HG03558 (cell line): Measurements from ENCODE around the gene FGFRL1.
"Not testable (repeated sequence)": the region's sequence is repeated elsewhere in the genome, so short reads cannot be mapped to it uniquely, and the experiment has no call there.

ENCODE experiments used
- ATAC-seq: cut with Tn5 transposase; IDR thresholded peaks from one replicate; pipeline ENCODE4 v1.9.1; 2021; ENCODE audit warnings: moderate number of reproducible peaks; ENCODE audit not compliant: unreplicated experiment; ENCODE audit errors: extremely low read depth

FGFRL1 gene

GRCh38 chr4:1033840-1034551 is 22.6 kb downstream of the FGFRL1 start:
- no peak for ATAC-seq

GRCh38 chr4:1035510-1035909 is 24.1 kb downstream of the FGFRL1 start:
- ATAC-seq: no peak

DNA sequence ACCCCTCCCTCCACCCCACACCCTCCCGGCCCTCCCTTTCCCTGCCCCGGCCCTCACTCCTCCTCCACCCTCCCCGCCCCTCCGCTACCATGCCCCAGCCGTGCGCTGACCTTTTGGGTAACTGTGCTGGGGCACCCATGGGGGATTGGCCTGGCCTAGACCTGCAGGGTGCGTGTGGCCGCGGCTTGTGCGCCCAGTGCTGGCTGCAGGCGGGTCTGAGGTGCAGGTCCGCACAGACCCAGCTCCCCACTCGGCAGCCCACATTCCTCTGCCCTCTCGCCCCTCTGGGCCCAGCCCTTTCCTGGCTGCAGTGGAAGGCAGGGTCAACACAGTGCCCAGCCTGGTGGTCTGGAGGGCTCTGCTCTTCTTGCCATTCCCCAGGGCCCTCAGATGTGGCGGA is 24.7 kb downstream of the FGFRL1 start:
- ATAC-seq: no peak

DNA sequence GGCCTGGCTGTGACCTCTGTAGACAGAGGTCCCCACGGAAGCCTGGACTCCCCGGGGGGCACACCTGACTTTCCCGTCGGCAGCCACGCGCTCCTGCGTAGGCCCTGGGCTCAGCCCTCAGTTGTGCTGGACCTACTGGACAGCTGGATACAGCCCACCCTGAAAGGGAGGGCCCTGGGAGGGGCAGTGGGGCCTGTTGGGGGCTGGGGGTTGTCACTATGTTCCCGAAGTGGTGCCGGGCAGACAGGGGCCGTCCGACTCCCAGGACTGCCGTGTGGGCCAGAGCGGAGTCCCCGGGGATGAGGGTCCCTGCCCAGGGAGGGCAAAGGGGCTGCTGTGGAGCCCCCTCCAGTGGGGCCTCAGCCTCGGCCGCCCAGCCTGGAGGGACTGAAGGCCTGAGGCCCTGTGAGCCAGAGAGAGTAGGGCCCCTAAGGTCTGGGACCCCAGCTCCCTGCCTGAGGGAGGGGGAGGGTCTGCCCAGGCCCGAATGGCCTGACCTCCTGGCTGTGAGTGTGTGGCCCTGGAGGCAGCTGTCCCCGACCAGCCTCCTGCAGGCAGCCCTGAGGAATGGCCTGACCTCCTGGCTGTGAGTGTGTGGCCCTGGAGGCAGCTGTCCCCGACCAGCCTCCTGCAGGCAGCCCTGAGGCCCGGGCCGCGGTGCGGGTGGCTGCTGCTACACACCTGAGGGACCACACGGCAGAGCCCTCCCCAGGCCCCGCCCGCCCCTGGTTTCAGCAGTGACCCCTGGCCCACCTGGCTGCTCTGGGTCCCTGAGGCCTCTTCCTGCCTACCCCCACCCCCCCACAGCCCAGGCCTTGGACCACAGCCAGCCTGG is 25.8 kb downstream of the FGFRL1 start:
- ATAC-seq: no peak

DNA sequence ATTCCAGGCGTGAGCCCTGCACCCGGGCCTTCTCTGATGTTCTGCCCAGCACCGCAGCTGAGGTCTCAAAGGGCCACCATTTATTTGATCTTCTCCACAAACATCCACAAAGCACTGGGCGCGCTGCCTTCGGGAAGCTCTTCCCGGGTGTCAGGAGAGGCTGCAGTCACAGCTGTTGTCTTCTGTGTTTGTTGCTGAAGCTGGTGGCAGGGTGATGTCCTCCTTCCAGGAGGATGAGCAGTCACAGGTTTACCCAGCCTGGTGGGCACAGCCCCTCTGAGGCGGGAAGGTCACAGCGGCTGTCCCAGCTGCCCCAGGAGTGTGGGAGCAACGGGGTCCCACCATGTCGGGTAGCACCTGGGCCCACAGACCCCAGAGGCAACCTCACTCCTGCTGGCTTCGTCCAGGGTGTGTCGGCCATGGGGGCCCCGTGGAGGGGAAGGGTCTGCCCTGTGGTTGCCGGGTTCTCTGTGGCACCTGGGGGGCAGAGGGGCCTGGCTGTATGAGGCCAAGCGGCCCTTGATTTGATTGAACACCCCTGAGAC is 27.6 kb downstream of the FGFRL1 start:
- no peak for ATAC-seq

DNA sequence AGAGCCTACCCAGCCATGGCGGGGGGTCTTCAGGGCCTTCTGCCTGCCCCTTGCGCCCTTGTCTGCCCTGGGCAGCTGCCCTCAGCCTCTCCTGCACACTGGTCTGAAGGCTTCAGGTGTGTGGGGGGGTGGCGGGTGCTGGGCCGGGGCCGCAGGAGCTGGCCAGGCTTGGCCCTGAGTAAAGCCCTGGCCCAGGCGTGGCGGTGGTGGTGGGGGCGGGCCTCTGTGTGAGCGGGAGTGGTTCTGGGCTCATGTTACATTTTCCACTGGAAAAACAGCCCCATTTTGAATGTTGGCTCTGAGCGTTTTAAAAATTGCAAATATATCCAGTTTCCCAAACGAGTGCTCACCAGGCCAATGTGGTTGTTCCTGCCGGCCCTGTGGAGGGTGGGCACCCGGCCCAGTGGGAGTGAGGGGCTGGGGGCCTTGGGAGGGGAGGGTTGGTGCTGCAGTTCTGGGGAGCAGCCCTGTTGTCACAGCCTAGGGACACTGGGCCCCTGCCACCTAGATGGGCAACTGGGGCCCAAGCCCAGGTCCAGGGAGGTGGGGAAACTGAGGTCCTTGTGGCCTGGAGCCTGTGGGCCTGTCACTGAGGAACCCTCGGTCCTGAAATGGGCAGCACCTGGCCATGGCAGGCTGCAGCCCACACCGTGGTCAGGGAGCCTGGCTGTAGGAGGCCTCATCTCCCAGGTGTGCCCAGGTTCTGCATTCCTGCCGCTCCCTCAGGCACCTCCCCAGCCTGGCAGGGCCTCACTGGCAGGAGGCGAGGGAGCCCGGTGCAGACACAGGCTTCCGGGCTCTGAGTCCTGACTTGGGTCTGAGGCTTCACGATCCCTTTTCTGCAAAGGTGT is 28.3 kb downstream of the FGFRL1 start:
- ATAC-seq: no peak

DNA sequence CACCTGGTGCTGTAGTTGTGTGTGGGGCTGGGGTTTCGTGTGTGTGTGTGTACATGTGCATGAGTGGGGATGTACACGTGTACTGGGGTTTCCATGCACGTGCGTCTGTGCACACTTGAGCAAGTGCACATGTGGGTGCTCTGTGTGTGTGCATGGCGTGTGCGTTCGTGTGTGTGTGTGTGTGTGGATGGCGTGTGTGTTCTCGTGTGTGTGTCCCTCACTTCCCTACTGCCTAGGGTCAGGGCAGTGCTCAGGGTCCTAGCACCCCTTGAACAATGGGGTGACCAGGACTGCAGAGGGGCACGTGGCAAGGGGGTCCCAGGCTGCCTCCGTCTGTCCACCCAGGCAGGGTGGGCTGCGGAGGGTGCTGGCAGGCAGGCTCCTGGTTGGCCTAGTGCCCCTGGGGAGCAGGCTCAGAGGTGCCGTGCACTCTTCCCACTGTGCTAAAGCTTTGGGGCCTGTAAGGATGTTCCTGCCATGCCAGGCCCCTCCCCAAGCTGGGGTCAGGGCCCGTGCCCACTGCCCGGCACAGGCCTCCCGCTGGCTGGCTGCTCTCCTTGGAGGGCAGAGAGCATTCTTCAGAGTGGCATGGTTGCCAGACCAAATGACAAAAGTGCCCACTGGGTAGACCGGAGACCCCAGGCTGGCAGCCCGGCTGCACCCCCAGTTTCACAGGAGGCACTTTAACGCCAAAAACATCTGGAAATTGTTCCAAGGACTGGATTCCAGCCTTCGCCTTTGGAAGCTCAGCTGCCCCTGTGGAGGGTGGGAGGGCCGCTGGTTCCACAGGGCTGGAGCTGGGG is 29.1 kb downstream of the FGFRL1 start:
- no peak for ATAC-seq

- ATAC-seq: no peak
Measured at GRCh38 chr4:1041147-1041935, 29.9 kb downstream of the FGFRL1 start.

DNA sequence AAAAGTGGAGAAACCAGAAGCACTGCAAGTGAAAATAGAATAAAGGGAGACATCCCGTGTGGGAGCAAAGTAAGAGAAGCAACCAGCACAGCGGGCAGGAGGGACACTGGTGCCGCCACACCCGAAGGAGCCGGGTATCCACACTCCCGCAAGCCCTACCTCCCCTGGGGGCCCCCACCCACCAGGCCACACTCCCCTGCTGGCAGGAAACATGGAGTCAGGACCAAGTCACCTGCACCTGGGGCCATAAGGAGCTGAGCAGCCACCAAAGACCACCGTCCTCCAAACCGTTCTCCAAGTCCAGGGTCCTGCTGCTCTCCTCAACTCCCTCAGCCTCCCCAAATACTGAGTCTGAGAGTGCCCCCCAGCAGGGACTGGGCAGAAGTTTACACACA is 30.5 kb downstream of the FGFRL1 start:
- no peak for ATAC-seq

- no peak for ATAC-seq
Measured at GRCh38 chr4:1042352-1043055, 31.1 kb downstream of the FGFRL1 start.

GRCh38 chr4:1043162-1043561 is 31.7 kb downstream of the FGFRL1 start:
- ATAC-seq: no peak

DNA sequence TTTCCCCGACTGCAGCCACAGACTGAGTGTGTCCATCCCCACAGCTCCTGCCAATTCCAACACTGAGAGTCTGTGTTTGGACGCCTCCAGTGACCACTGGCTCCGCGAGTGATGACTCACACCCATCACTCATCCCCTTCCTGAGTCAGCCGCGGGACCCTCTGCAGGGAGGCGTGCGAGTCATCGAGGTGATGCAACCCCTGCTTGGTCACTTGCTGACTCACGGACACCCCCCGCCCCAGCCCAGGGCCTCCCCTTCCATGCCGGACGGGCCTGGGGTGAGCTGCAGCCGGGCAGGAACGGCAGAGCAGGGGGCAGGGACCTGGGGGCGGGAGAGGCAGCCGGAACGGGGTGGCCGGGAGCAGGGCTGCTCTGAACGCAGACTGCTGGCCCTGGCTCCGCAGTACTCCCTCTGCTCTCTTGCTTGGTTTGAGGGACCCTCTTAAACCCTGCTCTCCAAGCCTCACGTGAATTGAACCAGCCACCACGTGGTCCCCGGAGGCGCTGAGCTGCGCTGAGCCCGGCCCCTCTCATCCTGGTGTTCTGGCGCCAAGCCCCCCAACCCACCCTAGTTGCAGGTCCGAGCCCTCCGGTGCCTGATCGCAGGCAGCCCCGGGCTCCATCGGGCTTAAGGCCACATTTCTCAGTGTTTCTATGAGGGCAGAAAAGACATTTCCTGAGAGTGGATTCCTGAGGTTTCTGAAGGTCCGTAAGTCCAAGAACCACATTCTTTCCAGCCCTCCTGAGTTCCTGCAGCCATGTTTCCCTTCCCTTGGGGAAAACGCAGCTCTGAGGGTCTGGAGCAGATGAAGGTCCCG is 32.4 kb downstream of the FGFRL1 start:
- no peak for ATAC-seq

DNA sequence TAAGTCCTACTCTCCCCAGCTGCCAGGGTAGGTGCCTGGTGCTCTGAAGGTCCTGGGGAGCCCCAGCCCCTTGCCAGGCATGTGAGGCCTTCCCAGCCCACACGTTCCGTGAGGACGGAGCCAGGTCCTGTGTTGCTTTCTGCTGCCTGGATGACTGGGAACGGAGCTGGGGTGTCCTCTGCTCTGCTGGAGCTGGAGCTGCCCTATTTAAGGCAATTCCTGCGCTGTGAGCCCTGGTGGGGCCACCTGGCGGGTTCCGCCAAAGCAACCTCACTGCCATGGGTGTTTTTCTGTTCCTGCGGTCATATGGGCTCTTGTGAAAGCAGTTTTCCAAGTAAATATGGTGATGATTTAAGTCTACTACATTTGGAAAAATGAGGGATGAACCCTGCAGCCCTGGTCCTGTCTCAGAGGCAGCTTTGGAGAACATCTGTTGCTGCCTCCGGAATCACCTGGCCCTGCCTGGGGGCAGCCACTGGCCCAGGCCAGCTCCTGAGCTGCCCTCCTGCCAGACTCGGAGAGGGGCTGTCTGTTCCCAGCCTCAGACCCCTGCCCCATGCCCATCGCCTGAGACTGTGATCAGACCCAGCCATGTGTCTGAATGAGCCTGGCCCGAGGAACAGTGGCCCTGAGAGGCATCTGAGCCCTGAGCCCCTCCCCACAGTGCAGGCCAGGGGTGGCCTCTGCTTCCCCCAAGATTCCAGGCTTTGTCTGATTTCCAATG is 33.2 kb downstream of the FGFRL1 start:
- ATAC-seq: no peak

GRCh38 chr4:1045193-1045594 is 33.8 kb downstream of the FGFRL1 start:
- no peak for ATAC-seq

DNA sequence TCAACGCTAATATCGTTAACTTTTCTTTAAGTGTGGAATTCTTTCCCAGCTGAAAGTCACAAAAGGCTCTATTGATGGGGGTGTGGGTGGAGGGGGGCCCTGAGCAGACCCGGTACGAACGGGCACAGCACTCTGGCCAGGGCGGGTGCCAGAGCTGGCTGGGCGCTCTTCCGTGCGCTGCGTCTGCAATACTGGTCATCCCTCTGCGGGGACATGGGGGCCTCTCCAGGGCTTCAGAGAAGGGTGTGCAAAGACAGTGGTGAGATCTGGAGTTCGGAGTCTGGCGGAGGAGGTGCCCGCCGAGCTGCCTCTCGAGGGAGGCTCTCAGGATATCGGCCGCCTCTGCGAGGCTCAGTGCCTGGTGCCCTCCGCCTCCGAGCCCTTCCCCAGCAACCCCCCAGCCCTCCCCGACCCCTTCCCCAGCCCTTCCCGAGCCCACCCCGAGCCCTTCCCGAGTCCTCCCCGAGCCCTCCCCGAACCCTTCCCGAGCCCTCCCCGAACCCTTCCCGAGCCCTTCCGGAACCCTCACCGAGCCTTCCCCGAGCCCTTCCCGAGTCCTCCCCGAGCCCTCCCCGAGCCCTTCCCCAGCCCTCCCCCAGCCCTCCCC is 34.3 kb downstream of the FGFRL1 start:
- no peak for ATAC-seq

DNA sequence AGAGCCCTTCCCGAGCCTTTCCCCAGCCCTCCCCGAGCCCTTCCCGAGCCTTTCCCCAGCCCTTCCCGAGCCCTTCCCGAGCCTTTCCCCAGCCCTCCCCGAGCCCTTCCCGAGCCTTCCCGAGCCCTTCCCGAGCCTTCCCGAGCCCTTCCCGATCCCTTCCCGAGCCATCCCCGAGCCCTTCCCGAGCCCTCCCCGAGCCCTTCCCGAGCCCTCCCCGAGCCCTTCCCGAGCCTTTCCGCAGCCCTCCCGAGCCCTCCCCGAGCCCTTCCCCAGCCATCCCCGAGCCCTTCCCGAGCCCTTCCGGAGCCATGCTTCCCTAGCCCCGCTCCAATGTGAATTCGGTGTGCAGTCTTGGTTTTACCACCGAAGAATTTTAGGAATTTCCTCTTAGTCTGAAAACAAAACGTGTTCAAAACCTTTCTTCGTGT is 35.2 kb downstream of the FGFRL1 start:
- ATAC-seq: not testable (repeated sequence)
